HL-60 (cell line): ENCODE data around the gene ROR1.

Experiments used
- DNase-seq, 2 experiments: peaks; one replicate each; pipeline ENCODE4 v3.0.0-alpha.2; 2010 to 2020; ENCODE audit warnings: low read depth in 1 of 2, low spot score in 1 of 2
- H3K27ac ChIP-seq: fragments of 250-450 bp; sonication (Bioruptor Pico); replicated peaks from 2 replicates; pipeline ENCODE4 v1.5.1; 2020; ENCODE audit warnings: mild to moderate bottlenecking, moderate library complexity
- H3K27me3 ChIP-seq: fragments of 250-450 bp; sonication (Bioruptor Pico); 2 replicates; pipeline ENCODE4 v1.5.1; 2021; ENCODE audit warnings: mild to moderate bottlenecking, moderate library complexity; ENCODE audit not compliant: insufficient read depth, poor library complexity, severe bottlenecking
- H3K4me3 ChIP-seq: replicated peaks from 2 replicates; pipeline ENCODE4 v1.5.1; 2011; ENCODE audit warnings: mild to moderate bottlenecking, control low read depth, low read length; ENCODE audit not compliant: insufficient read depth
- GABPA ChIP-seq: IDR thresholded peaks from 2 replicates; pipeline ENCODE4 v1.6.1; 2012; ENCODE audit warnings: low read depth
- POLR2AphosphoS5 ChIP-seq: IDR thresholded peaks from 2 replicates; pipeline ENCODE4 v1.6.1; 2012; ENCODE audit warnings: low read depth
- SPI1 ChIP-seq: IDR thresholded peaks from 2 replicates; pipeline ENCODE4 v1.6.1; 2012; ENCODE audit warnings: low read depth, mild to moderate bottlenecking, borderline replicate concordance
- TF ChIP-seq, protein P1 (sequence below): IDR thresholded peaks from one replicate; pipeline ENCODE4 v1.5.1; 2011; ENCODE audit warnings: low read length, control low read depth, inconsistent platforms; ENCODE audit not compliant: insufficient read depth
- TF ChIP-seq, protein P2 (sequence below): IDR thresholded peaks from 2 replicates; pipeline ENCODE4 v1.6.1; 2012; ENCODE audit warnings: low read depth; ENCODE audit not compliant: insufficient replicate concordance

ROR1 gene

GRCh38 chr1:64162151-64162550, 388.3 kb downstream of the ROR1 start:
- Histone ChIP-seq H3K27ac (no peak overlapping the region), H3K27me3 (peaks cover 2% of the 10 kb centered on the region), H3K4me3 (no peak overlapping the region)
- no peak for DNase-seq
- TF ChIP-seq, protein P1, sequence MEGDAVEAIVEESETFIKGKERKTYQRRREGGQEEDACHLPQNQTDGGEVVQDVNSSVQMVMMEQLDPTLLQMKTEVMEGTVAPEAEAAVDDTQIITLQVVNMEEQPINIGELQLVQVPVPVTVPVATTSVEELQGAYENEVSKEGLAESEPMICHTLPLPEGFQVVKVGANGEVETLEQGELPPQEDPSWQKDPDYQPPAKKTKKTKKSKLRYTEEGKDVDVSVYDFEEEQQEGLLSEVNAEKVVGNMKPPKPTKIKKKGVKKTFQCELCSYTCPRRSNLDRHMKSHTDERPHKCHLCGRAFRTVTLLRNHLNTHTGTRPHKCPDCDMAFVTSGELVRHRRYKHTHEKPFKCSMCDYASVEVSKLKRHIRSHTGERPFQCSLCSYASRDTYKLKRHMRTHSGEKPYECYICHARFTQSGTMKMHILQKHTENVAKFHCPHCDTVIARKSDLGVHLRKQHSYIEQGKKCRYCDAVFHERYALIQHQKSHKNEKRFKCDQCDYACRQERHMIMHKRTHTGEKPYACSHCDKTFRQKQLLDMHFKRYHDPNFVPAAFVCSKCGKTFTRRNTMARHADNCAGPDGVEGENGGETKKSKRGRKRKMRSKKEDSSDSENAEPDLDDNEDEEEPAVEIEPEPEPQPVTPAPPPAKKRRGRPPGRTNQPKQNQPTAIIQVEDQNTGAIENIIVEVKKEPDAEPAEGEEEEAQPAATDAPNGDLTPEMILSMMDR = no peak
- TF ChIP-seq POLR2AphosphoS5 (no peak), GABPA (no peak), SPI1 (no peak)
- TF ChIP-seq, protein P2, sequence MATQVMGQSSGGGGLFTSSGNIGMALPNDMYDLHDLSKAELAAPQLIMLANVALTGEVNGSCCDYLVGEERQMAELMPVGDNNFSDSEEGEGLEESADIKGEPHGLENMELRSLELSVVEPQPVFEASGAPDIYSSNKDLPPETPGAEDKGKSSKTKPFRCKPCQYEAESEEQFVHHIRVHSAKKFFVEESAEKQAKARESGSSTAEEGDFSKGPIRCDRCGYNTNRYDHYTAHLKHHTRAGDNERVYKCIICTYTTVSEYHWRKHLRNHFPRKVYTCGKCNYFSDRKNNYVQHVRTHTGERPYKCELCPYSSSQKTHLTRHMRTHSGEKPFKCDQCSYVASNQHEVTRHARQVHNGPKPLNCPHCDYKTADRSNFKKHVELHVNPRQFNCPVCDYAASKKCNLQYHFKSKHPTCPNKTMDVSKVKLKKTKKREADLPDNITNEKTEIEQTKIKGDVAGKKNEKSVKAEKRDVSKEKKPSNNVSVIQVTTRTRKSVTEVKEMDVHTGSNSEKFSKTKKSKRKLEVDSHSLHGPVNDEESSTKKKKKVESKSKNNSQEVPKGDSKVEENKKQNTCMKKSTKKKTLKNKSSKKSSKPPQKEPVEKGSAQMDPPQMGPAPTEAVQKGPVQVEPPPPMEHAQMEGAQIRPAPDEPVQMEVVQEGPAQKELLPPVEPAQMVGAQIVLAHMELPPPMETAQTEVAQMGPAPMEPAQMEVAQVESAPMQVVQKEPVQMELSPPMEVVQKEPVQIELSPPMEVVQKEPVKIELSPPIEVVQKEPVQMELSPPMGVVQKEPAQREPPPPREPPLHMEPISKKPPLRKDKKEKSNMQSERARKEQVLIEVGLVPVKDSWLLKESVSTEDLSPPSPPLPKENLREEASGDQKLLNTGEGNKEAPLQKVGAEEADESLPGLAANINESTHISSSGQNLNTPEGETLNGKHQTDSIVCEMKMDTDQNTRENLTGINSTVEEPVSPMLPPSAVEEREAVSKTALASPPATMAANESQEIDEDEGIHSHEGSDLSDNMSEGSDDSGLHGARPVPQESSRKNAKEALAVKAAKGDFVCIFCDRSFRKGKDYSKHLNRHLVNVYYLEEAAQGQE = no peak

DNA sequence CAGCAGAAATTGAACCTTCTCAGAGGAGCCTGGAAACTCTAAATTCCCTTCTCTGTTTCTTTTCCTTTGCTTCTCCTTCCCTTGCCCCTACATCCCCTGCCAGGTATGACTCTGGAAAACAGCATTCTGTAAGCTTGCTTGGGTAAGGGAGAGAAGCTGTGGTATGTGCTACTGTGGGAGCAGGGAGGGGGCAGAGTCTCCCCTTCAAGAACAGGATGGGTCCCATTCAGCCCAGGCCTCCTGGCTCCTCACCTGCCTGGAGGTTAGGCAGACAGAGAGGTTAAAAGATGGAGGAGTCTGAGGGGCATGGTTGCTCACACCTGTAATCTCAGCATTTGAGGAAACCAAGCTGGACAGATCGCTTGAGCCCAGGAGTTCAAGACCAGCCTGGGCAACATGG, 389.0 kb downstream of the ROR1 start:
- no peak for DNase-seq
- no peak overlapping the region for H3K4me3 ChIP-seq
- no peak overlapping the region for H3K27ac ChIP-seq
- no peak for TF ChIP-seq SPI1
- TF ChIP-seq GABPA = no peak
- TF ChIP-seq, protein P2 = no peak
- no peak for TF ChIP-seq POLR2AphosphoS5
- TF ChIP-seq, protein P1 = no peak
- peaks cover 2% of the 10 kb centered on the region for H3K27me3 ChIP-seq

DNA sequence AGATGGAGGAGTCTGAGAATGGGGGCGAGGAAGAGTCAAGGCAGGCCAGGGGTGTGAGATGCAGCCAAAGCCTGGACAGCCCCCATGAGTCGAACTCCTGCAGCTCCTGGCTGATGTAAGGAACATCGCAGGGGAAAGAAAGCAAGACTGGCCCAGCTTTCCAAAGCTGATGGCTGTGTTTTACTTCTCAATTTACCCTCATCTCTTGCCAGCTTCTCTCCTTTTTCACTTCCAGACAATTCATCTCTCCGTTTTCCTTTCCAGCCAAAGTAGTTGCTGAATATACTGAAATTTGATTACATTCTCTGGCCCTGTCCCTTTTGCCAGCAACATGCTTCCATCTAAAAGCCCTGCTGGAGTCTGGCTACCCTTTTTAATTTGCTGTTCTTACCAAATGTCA, 389.6 kb downstream of the ROR1 start:
- Histone ChIP-seq H3K4me3 (no peak overlapping the region), H3K27me3 (peaks cover under 1% of the 10 kb centered on the region), H3K27ac (no peak overlapping the region)
- no peak for DNase-seq
- TF ChIP-seq POLR2AphosphoS5 (no peak), GABPA (no peak), SPI1 (no peak)
- TF ChIP-seq, protein P1 = no peak
- TF ChIP-seq, protein P2 = no peak
